ENCODE results near the gene DENND6A. TPM values are rescaled to one million over a fixed set of nuclear protein-coding genes. Genes with fewer than 3 reads are reported as not detected.

DENND6A gene
- total and polyA plus RNA-seq, 2 of the 13 experiments (the other 11 are each of a cell fraction or from before 2014, with no cell fraction given), result 9.4 to 11.1 TPM

DNA sequence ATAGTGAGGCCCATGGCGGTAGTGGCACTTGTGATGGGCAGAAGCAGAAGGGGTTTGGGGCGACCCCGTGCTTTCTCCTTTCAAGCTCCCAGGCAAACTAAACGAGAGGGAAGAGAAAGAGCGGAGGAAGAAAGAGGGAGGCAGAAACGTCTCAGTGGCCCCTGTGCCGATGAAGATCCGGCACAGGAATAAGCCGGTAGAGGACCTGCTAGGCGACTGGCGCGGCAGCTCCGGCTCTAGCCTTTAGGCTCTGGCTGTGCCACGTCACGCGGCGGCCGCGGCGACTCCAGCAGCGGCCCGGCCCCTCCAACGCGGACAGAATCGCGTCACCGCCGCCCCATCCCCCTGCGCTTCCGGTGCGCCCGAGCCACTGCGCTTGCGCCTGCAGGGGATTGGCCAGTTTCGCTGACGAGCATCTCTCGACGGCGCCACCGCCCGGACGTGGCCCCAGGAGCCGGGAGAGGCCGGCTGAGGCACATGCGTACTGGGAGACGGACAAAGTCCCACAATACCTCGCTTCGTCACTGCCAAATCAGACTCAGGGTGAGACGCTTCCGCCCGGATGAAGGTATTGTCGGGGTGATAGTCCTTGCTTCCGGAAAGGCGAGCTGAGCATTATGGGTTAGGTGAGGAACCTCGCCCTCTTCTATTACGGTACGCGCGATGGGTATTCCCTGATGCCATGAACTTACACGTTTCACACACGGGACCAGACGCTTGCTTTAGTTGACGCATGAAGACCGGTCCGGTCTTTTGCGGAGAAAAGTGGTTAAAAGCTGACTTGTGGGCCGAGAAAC lies 95.6 kb downstream of the DENND6A start, which contains the start of gene ARF4 (continued):
- TF ChIP-seq TAF15 (IDR thresholded peaks at IDR 0.05; ENCODE audit: low read depth, low read length, poor library complexity, severe bottlenecking), result no peak
- no peak for TF ChIP-seq ZNF7 (CRISPR knock-in tag; IDR thresholded peaks at IDR 0.05)
- peak; percentile 32; the same call in 1 of the 2 replicates for TF ChIP-seq NCOA1 (CRISPR knock-in tag; IDR thresholded peaks at IDR 0.05)
- TF ChIP-seq ZNF441 (CRISPR knock-in tag; IDR thresholded peaks at IDR 0.05; ENCODE audit: borderline replicate concordance), result peak; percentile 59; the same call in 1 of the 2 replicates
- TF ChIP-seq, protein P1, sequence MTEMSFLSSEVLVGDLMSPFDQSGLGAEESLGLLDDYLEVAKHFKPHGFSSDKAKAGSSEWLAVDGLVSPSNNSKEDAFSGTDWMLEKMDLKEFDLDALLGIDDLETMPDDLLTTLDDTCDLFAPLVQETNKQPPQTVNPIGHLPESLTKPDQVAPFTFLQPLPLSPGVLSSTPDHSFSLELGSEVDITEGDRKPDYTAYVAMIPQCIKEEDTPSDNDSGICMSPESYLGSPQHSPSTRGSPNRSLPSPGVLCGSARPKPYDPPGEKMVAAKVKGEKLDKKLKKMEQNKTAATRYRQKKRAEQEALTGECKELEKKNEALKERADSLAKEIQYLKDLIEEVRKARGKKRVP (CRISPR knock-in tag; IDR thresholded peaks at IDR 0.05), result no peak; a peak in 1 of 4 replicates
- TF ChIP-seq ZNF550 (CRISPR knock-in tag; IDR thresholded peaks at IDR 0.05; ENCODE audit: borderline replicate concordance), result no peak
- no peak for TF ChIP-seq NFATC3 (CRISPR knock-in tag; IDR thresholded peaks at IDR 0.05)
- TF ChIP-seq RXRB (CRISPR knock-in tag; IDR thresholded peaks at IDR 0.05; ENCODE audit: borderline replicate concordance), result peak; percentile 52
- TF ChIP-seq, protein P2, sequence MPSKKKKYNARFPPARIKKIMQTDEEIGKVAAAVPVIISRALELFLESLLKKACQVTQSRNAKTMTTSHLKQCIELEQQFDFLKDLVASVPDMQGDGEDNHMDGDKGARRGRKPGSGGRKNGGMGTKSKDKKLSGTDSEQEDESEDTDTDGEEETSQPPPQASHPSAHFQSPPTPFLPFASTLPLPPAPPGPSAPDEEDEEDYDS (CRISPR knock-in tag; IDR thresholded peaks at IDR 0.05), result peak; percentile 92
- TF ChIP-seq ZNF644 (CRISPR knock-in tag; IDR thresholded peaks at IDR 0.05; ENCODE audit: low read depth), result no peak
- peak; percentile 93; the same call in 1 of the 2 replicates for TF ChIP-seq MEIS1 (CRISPR knock-in tag; IDR thresholded peaks at IDR 0.05; ENCODE audit: borderline replicate concordance)
- TF ChIP-seq ZNF331 (CRISPR knock-in tag; IDR thresholded peaks at IDR 0.05), result peak; percentile 63; the same call in 1 of the 2 replicates
- TF ChIP-seq, protein P3, sequence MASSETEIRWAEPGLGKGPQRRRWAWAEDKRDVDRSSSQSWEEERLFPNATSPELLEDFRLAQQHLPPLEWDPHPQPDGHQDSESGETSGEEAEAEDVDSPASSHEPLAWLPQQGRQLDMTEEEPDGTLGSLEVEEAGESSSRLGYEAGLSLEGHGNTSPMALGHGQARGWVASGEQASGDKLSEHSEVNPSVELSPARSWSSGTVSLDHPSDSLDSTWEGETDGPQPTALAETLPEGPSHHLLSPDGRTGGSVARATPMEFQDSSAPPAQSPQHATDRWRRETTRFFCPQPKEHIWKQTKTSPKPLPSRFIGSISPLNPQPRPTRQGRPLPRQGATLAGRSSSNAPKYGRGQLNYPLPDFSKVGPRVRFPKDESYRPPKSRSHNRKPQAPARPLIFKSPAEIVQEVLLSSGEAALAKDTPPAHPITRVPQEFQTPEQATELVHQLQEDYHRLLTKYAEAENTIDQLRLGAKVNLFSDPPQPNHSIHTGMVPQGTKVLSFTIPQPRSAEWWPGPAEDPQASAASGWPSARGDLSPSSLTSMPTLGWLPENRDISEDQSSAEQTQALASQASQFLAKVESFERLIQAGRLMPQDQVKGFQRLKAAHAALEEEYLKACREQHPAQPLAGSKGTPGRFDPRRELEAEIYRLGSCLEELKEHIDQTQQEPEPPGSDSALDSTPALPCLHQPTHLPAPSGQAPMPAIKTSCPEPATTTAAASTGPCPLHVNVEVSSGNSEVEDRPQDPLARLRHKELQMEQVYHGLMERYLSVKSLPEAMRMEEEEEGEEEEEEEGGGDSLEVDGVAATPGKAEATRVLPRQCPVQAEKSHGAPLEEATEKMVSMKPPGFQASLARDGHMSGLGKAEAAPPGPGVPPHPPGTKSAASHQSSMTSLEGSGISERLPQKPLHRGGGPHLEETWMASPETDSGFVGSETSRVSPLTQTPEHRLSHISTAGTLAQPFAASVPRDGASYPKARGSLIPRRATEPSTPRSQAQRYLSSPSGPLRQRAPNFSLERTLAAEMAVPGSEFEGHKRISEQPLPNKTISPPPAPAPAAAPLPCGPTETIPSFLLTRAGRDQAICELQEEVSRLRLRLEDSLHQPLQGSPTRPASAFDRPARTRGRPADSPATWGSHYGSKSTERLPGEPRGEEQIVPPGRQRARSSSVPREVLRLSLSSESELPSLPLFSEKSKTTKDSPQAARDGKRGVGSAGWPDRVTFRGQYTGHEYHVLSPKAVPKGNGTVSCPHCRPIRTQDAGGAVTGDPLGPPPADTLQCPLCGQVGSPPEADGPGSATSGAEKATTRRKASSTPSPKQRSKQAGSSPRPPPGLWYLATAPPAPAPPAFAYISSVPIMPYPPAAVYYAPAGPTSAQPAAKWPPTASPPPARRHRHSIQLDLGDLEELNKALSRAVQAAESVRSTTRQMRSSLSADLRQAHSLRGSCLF (CRISPR knock-in tag; IDR thresholded peaks at IDR 0.05; ENCODE audit: borderline replicate concordance), result no peak
- TF ChIP-seq TEAD3 (CRISPR knock-in tag; optimal IDR thresholded peaks at IDR 0.05; ENCODE audit: borderline replicate concordance), result peak; percentile 69
- TF ChIP-seq BORCS8-MEF2B (CRISPR knock-in tag; IDR thresholded peaks at IDR 0.05), result peak; percentile 35; the same call in 1 of the 2 replicates
